Keratinocyte (primary cell): ENCODE data around the gene MEGF8. TPM values are rescaled to one million over a fixed set of nuclear protein-coding genes. Genes with fewer than 3 reads are reported as not detected.

Experiments
- DNase-seq: peaks from one replicate; pipeline ENCODE4 v3.0.0-alpha.2; 2011; ENCODE audit warnings: low read depth, missing footprints, low spot score
- FAIRE-seq: peaks from 2 replicates; lab custom pipeline; 2011; peaks lifted over from hg19 to GRCh38; lab: Jason Lieb, UNC
- H2AFZ ChIP-seq: 2 replicates; pipeline ENCODE4 v1.6.0; 2012; ENCODE audit warnings: low read length, control low read depth, inconsistent platforms; ENCODE audit not compliant: control insufficient read depth
- H3K27ac ChIP-seq: 2 replicates; pipeline ENCODE4 v1.5.1; 2011; ENCODE audit warnings: low read length; ENCODE audit not compliant: control insufficient read depth, insufficient read depth
- H3K27me3 ChIP-seq: 3 replicates; pipeline ENCODE4 v1.6.0; 2011; ENCODE audit warnings: low read length; ENCODE audit not compliant: control insufficient read depth, insufficient read depth; ENCODE audit errors: extremely low read depth
- H3K36me3 ChIP-seq, 2 experiments: 2 replicates in 1 of 2; 3 replicates in 1 of 2; pipeline ENCODE4 v1.5.1; 2011; ENCODE audit warnings: low read length in 2 of 2, mild to moderate bottlenecking in 1 of 2; ENCODE audit not compliant: control insufficient read depth in 2 of 2, insufficient read depth in 2 of 2; ENCODE audit errors: extremely low read depth in 1 of 2
- H3K4me1 ChIP-seq: 3 replicates; pipeline ENCODE4 v1.5.1; 2011; ENCODE audit warnings: low read length; ENCODE audit not compliant: control insufficient read depth, insufficient read depth; ENCODE audit errors: extremely low read depth
- H3K4me2 ChIP-seq: 3 replicates; pipeline ENCODE4 v1.6.0; 2011; ENCODE audit warnings: low read depth, low read length; ENCODE audit not compliant: control insufficient read depth, insufficient read depth; ENCODE audit errors: extremely low read depth
- H3K4me3 ChIP-seq, 3 experiments: fragments of 200-600 bp in 1 of 3; sonication (generic) in 1 of 3; 2 replicates in 2 of 3; 3 replicates in 1 of 3; pipeline ENCODE4 v1.5.1; 2011 to 2016; ENCODE audit warnings: low read length in 3 of 3, mild to moderate bottlenecking in 3 of 3, control low read depth in 2 of 3, inconsistent platforms in 1 of 3, low read depth in 1 of 3, mixed read lengths in 1 of 3, mixed run types in 1 of 3, moderate library complexity in 1 of 3; ENCODE audit not compliant: control insufficient read depth in 2 of 3, insufficient read depth in 2 of 3; ENCODE audit errors: extremely low read depth in 1 of 3
- H3K79me2 ChIP-seq: 2 replicates; pipeline ENCODE4 v1.6.0; 2012; ENCODE audit warnings: low read length; ENCODE audit not compliant: control insufficient read depth, insufficient read depth
- H3K9ac ChIP-seq: 3 replicates; pipeline ENCODE4 v1.6.0; 2011; ENCODE audit warnings: low read length; ENCODE audit not compliant: control insufficient read depth, insufficient read depth; ENCODE audit errors: extremely low read depth
- H3K9me1 ChIP-seq: 3 replicates; pipeline ENCODE4 v1.6.0; 2011; ENCODE audit warnings: low read length; ENCODE audit not compliant: control insufficient read depth, insufficient read depth; ENCODE audit errors: extremely low read depth
- H3K9me3 ChIP-seq: 2 replicates; pipeline ENCODE4 v1.5.1; 2012; ENCODE audit warnings: low read depth, low read length; ENCODE audit not compliant: control insufficient read depth
- H4K20me1 ChIP-seq: 3 replicates; pipeline ENCODE4 v1.6.0; 2011; ENCODE audit warnings: low read length; ENCODE audit not compliant: control insufficient read depth, insufficient read depth; ENCODE audit errors: extremely low read depth
- EZH2 ChIP-seq: IDR thresholded peaks from one replicate; pipeline ENCODE4 v1.6.1; 2012; ENCODE audit warnings: inconsistent platforms, mild to moderate bottlenecking, low read length, moderate library complexity
- dilution Hi-C: fragments of 300-500 bp; cut with MboI; formaldehyde crosslinking; loops from one replicate; pipeline ENCODE4 v1.7.0; 2020; ENCODE audit warnings: low sequenced_read_pairs; ENCODE audit not compliant: extremely low pct_ligation_motif_present
- polyA plus RNA-seq, 5 experiments: library from polyadenylated mRNA; depleted of rRNA in 3 of 5; stranded (reverse) in 3 of 5; stranded (forward) in 1 of 5; unstranded in 1 of 5; fragments of >200 nt; gene quantifications; 1 replicate in 1 of 5; 2 replicates in 3 of 5; 3 replicates in 1 of 5; pipeline versions ENCODE4 v1.2.1 to v1.2.3, GENCODE V29; 2011 to 2012; ENCODE audit warnings: missing spikeins in 2 of 5, low read depth in 1 of 5, low replicate concordance in 1 of 5
- TF ChIP-seq, protein P1 (sequence below), 3 experiments: IDR thresholded peaks in 1 of 3; conservative IDR thresholded peaks in 1 of 3; optimal IDR thresholded peaks in 1 of 3; 2 replicates in 2 of 3; 3 replicates in 1 of 3; pipeline versions ENCODE3 to v1.5.1; 2011; ENCODE audit warnings: low read length in 3 of 3, mild to moderate bottlenecking in 3 of 3, moderate library complexity in 2 of 3, control low read depth in 1 of 3, inconsistent platforms in 1 of 3; ENCODE audit not compliant: insufficient read depth in 2 of 3; ENCODE audit errors: extremely low read depth in 1 of 3

The MEGF8 gene
- polyA plus RNA-seq, 1 donor (not counting 4 experiments of a cell fraction or from before 2014, with no cell fraction given) = 4.1 TPM

DNA sequence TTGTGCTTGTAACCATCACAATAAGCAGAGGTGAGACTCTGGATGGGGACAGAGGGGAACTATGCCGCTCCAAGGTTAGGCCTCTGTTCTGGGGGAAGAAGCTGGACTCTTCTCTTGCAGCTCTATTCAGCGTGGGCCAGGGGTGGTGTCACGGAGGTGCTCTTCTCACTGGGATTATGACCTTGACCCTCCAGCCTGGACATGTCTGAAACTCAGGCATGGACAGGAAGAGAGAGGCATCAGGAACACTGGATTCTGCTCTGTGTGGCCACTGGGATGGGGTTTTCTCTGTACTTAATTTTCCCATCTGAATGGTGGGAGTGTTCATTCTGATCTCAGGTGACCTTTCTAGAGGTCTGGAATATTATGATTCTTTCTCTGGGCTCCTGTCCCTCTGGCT, 7.6 kb downstream of the MEGF8 start:
- H3K4me2 ChIP-seq = no peak overlapping the region
- no peak for DNase-seq
- no peaks in the 10 kb centered on the region for H3K27me3 ChIP-seq
- H3K27ac ChIP-seq = no peak overlapping the region
- peaks cover 3 to 9% of the 10 kb centered on the region in 2 experiments for H3K36me3 ChIP-seq
- TF ChIP-seq, protein P1, sequence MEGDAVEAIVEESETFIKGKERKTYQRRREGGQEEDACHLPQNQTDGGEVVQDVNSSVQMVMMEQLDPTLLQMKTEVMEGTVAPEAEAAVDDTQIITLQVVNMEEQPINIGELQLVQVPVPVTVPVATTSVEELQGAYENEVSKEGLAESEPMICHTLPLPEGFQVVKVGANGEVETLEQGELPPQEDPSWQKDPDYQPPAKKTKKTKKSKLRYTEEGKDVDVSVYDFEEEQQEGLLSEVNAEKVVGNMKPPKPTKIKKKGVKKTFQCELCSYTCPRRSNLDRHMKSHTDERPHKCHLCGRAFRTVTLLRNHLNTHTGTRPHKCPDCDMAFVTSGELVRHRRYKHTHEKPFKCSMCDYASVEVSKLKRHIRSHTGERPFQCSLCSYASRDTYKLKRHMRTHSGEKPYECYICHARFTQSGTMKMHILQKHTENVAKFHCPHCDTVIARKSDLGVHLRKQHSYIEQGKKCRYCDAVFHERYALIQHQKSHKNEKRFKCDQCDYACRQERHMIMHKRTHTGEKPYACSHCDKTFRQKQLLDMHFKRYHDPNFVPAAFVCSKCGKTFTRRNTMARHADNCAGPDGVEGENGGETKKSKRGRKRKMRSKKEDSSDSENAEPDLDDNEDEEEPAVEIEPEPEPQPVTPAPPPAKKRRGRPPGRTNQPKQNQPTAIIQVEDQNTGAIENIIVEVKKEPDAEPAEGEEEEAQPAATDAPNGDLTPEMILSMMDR (optimal IDR thresholded peaks at IDR 0.05 in 1 of 3, IDR thresholded peaks at IDR 0.05 in 1 of 3, conservative IDR thresholded peaks at IDR 0.05 in 1 of 3; ENCODE audit: extremely low read depth in 1 of 3, insufficient read depth in 2 of 3, low read length in 3 of 3) = no peak
- TF ChIP-seq EZH2 = no peak
- no peak overlapping the region for H2AFZ ChIP-seq
- H3K4me1 ChIP-seq = no peaks in the 10 kb centered on the region
- peaks cover 2% of the 10 kb centered on the region for H3K79me2 ChIP-seq
- H3K9me1 ChIP-seq = no peaks in the 10 kb centered on the region
- no peaks in the 10 kb centered on the region for H4K20me1 ChIP-seq
- dilution Hi-C loops = no loop called here
- no peak for FAIRE-seq
- no peak overlapping the region for H3K4me3 ChIP-seq
- no peak overlapping the region for H3K9ac ChIP-seq
- H3K9me3 ChIP-seq = no peaks in the 10 kb centered on the region

DNA sequence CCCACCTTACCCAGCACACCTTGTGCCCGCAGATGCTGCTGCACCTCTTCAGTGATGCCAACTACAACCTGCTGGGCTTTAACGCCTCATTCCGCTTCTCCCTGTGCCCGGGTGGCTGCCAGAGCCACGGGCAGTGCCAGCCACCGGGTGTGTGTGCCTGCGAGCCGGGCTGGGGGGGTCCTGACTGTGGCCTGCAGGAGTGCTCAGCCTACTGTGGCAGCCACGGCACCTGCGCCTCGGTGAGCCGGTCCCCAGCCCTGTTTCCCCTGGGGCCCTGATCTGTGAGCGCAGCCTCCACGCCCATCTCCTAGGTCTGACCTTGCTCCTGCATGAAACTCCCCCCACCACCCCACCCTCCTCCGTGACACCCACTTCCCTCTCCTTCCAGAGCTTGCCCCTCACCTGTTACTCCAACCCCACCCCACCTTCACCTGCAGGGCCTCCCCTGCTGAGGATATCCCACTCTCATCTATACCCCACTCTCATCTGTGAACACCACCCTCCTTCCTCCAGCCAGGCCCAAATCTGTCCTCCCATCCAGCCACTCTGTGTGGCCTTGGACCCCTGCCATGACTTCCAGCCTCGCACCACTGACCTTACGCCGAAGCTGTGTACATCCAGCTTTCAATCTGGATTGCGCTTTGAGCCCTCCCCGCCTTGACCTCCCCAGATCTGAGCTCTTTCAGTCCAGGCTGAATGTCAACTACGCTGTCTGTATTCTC, 8.7 kb downstream of the MEGF8 start:
- H3K4me3 ChIP-seq = no peak overlapping the region
- H3K9me3 ChIP-seq = no peaks in the 10 kb centered on the region
- H3K9ac ChIP-seq = no peak overlapping the region
- TF ChIP-seq, protein P1 (optimal IDR thresholded peaks at IDR 0.05 in 1 of 3, IDR thresholded peaks at IDR 0.05 in 1 of 3, conservative IDR thresholded peaks at IDR 0.05 in 1 of 3; ENCODE audit: extremely low read depth in 1 of 3, insufficient read depth in 2 of 3, low read length in 3 of 3) = no peak
- TF ChIP-seq EZH2 = no peak
- no peaks in the 10 kb centered on the region for H3K79me2 ChIP-seq
- DNase-seq = no peak
- H3K9me1 ChIP-seq = no peaks in the 10 kb centered on the region
- no peak overlapping the region for H3K4me2 ChIP-seq
- H3K27me3 ChIP-seq = no peaks in the 10 kb centered on the region
- no peak for FAIRE-seq
- H3K36me3 ChIP-seq = peaks cover 3 to 9% of the 10 kb centered on the region in 2 experiments
- dilution Hi-C loops = no loop called here
- H3K27ac ChIP-seq = no peak overlapping the region
- no peaks in the 10 kb centered on the region for H3K4me1 ChIP-seq
- H4K20me1 ChIP-seq = no peaks in the 10 kb centered on the region
- H2AFZ ChIP-seq = no peak overlapping the region
